Cerebellar nuclear complex (tissue), 1 donor: ENCODE measurements around the gene PDE4B.

ENCODE experiments used
- DNase-seq, 2 experiments: peaks; one replicate each; lab custom pipeline; 2025; lab: John Stamatoyannopoulos, UW

PDE4B gene

DNA sequence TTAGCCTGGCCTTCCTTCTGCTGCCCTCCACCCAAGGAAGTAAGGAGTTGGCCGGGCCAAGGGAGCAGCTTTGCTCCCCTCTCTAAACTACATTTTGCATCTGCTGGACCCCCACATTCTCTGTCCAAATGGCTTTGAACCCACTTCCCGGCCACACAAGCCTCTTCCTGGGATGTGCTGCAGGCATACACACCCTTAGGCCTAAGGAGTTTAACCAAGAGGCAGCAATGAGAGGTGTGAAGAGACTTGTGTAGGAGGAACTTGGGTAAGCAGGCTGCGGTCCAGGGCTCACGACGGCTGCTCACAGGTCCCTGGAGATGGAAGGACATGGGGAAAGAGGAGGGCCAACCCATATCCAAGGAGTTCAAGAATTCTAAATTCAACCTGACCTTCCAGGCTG, 544.6 kb downstream of the PDE4B start:
- no peak for DNase-seq

DNA sequence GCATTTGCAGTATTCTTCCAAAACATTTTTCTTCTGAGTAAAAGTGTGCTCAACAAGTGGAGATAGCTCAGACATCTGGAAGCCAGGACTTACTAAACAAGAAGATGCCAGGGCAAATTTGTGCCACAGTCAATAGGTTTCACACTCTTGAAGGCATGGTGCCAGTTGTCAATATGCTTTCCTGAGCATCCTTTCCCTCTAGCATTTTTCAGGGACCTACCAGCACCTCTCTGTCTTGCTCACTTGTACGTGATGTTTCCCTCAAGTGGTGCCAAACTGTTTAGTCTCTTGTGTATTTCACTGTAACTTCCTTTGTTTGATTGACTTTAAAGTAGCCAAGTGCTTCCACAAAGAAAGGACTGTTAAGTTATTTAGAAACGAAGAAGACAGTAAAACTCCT, 547.2 kb downstream of the PDE4B start:
- no peak for DNase-seq

GRCh38 chr1:66341446-66342089, 548.9 kb downstream of the PDE4B start:
- no peak for DNase-seq

- DNase-seq = no peak
These were observed 550.0 kb downstream of the PDE4B start for GRCh38 chr1:66342707-66343106.

DNA sequence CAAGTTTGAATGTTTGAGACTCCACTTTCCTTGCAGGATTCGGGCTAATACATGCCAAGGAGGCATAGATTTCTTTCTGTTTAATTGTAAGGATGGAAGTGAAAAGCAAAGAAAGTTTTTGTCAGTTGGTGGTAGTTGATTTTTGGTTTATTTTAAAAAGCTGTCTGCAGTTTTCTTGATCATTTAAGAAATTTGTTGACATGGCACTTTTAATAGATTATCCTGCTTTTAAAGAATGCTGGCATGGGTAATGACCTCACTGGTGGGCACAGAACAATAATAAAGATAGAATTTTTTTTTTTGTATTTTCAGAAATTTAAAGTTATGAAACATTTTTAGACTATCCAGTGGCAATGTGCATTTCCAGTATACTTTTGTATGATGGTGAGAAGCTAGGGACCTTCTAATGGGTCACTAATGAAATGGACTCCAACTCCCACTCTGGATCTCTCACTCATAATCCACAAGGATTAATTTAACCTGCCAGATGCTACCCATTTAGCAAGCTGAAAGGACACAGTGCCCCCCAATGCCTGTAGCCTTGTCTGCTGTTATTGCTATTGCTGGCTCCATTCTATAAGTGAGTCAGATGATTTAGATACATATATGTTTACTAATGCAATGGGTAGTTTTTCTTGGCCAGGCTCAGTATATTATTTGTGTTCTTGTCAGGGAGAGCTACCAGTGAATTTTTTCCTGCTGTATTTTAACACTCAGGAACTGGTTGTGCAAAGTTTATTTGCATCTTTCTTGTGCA, 551.1 kb downstream of the PDE4B start:
- DNase-seq = no peak

GRCh38 chr1:66346057-66346795, 553.5 kb downstream of the PDE4B start:
- DNase-seq = no peak

DNA sequence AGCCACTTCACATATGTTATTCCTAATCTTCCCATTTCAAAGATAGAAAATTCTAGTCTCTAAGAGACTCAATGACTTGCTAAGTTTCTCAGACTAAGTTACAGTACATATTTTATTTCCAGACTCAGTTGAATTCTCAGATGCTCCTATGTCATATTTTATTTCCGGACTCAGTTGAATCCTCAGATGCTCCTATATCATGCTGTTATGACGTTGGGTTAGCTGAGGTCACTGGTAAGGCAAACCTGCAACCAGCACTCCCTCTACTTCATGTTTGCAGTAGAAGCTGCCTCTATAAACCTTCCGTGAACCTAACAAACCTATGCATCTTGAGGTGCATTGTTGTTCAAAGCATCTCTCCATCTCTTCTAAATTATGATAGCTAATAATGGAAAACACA, 554.2 kb downstream of the PDE4B start:
- DNase-seq = no peak

DNA sequence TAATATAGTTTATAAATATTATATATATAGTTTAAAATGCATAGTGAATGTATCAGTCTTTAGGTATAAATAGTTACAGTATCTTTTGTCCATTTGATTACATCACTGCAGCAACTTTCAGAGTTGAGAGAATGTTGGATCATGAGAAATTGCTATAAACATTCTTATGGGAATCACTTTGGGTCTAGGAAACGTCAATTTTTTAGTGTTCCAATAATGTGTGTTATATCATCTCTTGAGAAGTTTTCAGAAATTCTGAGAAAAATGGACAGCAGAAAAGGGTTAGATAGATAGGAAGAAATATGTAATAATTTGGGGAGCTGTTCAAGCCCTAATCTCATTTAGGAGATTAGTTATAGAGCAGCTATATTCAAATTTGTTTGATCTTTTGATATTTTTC, 556.1 kb downstream of the PDE4B start:
- DNase-seq = no peak

DNA sequence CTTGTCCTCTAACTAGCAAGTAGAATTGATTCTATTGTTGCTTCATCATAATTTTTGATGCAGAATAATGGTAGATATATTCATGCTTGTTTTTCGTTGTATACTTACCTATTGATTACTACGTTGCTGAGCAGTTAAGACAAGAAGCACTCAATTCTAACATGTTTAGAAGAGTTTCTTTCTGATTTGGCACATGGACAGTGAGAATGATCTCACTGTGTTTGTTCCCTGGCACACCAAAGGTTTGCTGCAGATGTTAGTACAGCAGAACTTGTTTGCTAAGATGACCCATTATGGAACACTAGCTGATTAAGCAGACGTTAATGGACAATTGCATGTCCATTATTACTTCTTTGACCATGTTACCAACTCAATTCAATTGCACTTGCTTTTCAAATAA, 556.5 kb downstream of the PDE4B start:
- DNase-seq = no peak

DNA sequence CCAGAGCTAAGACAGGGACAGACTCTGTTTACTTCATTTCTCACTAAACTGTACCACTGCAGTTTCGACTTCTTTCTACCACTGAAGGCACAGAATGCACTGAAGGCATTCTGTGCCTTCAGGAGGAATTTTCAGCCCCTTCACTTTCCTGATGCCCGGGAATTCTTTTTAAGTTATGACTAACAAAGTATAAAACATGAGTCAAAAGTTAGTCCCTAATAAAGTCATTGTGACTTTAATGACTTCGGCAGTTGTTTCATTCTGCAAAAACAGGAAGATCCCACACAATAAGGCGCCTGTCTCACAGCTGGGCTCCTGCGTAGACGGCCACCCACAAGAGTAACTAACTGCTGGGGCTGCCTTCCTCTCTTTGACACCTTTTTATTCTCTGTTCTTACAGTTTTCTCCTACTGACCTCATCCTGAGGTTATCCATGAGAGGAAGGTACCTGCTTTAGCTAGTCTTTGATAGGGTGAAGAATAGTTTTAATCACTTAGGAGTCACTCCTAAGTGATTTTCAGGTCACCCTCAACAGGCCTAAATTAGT, 557.4 kb downstream of the PDE4B start:
- no peak for DNase-seq

DNA sequence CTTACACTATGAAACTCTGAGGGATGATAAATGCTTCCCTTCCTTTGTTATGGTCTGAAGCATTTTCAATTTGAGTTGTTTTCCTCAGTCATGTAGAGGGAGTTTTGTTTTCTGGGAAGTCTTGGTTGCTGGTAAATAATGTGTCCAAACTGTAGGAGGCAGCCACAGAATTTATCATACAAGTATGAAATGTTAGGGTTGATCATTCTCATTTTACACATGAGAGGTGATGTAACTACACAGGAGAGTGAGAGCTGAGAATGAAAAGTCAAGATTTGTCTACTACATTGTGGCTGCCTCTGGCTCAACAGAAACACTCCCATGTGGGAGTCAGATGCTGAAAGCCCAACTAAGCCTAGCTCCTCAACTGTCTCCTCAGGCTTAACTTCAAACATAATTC, 558.8 kb downstream of the PDE4B start:
- DNase-seq = no peak

GRCh38 chr1:66351913-66352312, 559.2 kb downstream of the PDE4B start:
- no peak for DNase-seq

DNA sequence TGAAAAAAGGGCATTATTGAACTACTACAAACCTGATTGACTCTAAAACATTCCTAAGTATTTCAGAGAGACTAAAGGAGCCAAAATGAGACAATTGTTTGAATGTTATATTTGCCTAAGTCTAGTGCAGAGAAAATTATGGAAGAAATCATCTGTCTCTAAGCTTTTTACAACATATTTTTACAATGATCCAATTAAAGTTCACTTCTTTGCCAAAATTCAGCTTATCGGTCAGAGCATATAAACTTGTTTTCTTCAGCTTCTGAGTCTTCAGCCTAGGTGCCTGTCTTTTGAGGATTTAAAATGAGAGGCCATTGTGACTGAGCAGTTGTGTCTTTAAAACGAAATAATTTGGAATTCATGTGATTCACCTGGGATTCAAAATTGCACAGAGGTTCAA, 560.1 kb downstream of the PDE4B start:
- DNase-seq = no peak

DNA sequence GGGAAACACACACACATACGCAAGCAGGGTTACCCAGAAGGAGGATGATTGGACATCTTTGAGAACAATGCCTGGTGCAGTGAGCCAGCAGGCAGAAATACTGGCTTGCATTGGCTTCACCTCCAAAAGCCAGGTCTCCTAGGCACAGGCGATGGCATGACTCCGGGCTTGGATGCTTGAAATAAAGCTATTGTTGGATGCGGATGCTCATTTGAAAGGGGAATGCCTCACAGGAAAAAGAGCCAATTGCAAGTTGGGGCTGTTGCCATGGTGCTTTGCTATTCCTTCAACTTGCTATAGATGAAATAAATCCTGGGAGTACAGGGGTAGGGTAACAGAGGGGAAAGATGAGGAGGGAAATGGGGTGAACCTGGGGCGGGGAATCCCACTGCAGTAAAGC, 560.6 kb downstream of the PDE4B start:
- no peak for DNase-seq

DNA sequence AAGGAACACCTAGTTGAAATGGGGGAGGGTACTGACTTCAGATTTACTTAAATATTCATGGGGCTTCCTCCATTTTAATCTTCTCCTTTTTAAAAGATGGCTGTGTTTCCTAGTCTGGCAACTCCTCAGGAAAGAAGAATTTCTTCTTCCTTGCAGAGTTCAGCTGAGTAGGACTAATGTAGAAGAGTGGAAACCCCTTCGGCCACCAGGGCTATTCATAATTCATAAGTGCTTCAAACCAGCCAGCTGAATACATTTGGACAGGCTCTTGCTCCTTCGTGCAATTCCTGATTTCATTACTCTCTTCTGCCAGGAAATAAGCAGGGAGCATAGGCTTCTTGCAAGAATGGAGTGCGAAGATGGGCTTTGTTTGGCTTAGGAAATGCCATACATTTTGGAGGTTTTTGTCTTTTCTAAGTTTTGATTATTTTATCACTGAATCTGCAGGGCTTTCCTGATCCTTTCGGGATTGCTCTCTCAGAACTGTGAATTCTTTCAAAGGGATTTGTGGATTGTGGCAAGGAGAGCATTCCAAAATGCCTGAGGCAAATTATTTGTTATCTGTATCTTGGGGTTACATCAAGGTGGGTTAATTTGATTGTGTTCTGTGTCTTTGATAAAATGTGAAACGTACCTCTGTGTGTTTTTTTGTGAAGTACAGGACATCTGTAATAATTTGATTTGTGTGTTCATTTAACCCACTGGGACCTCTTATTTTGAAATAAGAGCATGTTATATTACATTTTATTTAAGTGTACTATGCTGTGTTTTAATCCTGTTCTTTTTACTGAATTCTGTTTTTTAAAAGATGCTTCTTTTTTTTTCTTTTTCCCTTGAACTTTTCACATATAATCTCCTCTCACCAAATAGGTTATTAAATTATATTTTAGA, 561.9 kb downstream of the PDE4B start:
- no peak for DNase-seq

- DNase-seq = no peak
These were observed 563.1 kb downstream of the PDE4B start for GRCh38 chr1:66355756-66356155.

DNA sequence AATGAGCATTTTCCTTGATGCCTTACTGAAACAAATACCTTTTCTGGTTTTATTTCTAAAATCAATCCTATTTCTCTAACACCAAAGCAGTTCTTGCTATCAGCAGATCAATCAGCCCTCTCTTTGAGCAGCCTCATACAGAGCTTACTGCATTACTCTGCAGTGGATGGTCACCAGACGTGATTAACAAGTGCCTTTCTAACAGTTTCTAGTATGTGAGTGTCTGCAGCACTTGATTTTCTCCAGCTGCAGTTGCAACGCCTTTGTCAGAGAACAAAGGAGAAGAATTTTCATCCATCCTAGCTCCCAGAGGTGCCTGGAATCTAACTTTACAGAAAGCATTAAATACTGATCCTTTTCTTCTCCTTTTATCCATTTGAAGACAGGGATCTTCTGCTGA, 563.9 kb downstream of the PDE4B start:
- DNase-seq = no peak

GRCh38 chr1:66357021-66357420, 564.3 kb downstream of the PDE4B start:
- no peak for DNase-seq

GRCh38 chr1:66357478-66358197, 564.9 kb downstream of the PDE4B start:
- no peak for DNase-seq

- DNase-seq = no peak
These were observed 566.6 kb downstream of the PDE4B start for GRCh38 chr1:66359269-66359668.

DNA sequence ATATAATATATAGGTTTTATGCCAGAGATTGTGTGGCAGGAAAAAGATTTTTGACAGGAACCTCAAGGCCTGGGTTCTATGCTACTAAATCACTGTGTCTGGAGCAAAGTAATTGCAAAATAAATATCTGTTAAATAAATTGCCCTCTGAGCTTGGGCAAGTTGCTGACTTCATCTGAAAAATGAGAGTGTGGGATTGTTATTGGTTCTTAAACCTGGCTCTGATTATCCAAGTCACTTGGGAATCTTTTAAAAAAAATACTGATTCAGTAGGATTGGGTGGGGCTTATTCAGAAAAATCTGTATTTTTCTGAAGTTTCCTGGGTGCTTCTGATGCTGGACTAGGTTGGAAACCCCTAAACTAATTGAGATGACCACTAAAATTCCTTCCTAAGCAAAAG, 567.1 kb downstream of the PDE4B start:
- DNase-seq = no peak
